Body of pancreas (tissue), 4 donors: ENCODE data around the gene HTATSF1.

Experiments
- CTCF ChIP-seq, 7 experiments: fragments of 450-650 bp in 4 of 7; fragments of 200-600 bp in 3 of 7; sonication (generic) in 3 of 7; IDR thresholded peaks; one replicate each; pipeline ENCODE4 v1.5.1; 2016 to 2019; ENCODE audit warnings: antibody characterized with exemption in 7 of 7
- POLR2A ChIP-seq, 3 donors: fragments of 450-650 bp; IDR thresholded peaks; one replicate each; pipeline ENCODE4 v1.6.1; 2016; ENCODE audit warnings: antibody characterized with exemption in 3 of 3, mild to moderate bottlenecking in 2 of 3

DNA sequence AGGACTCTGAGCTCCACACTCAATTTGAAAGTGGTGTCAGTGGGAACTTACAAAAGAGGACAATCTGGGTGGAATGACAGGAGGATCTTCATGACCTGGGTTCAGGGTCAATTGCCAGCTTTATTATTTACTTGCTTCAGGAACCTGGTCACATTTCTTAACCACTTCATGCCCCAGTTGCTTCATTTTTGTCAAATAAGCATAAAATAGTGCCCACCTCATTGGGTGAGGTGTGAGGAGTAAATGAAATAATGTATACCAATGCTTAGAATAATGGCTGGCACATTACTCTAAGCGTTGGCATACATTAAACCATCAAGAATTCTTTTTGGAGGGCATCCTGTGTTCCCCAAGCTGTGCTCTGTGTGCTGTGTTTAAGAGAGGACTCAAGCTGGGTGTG lies 54.0 kb downstream of the HTATSF1 start:
- TF ChIP-seq POLR2A (IDR thresholded peaks at IDR 0.05): no peak
- no peak for TF ChIP-seq CTCF (IDR thresholded peaks at IDR 0.05)
